Kidney (tissue), 14 donors: Measurements from ENCODE around the gene RAP1GAP2. TPM values are rescaled to one million over a fixed set of nuclear protein-coding genes. Genes with fewer than 3 reads are reported as not detected.

ENCODE experiments used
- DNase-seq, 5 donors: peaks; one replicate each; pipeline ENCODE4 v3.0.0-alpha.2; 2013 to 2020
- FAIRE-seq: peaks from 2 replicates; lab custom pipeline; 2012; peaks lifted over from hg19 to GRCh38; lab: Jason Lieb, UNC
- H3K27ac ChIP-seq, 2 donors: one replicate each; pipeline ENCODE4 v1.7.0; 2013; ENCODE audit warnings: low read depth in 2 of 2, low read length in 2 of 2, inconsistent platforms in 1 of 2
- H3K27me3 ChIP-seq: one replicate; pipeline ENCODE4 v1.7.1; 2013; ENCODE audit warnings: low read length, inconsistent platforms; ENCODE audit not compliant: control insufficient read depth, insufficient read depth
- H3K36me3 ChIP-seq, 3 donors: one replicate each; pipeline versions ENCODE4 v1.7.0 to v1.7.1; 2013; ENCODE audit warnings: low read length in 3 of 3, control low read depth in 1 of 3, inconsistent platforms in 1 of 3; ENCODE audit not compliant: insufficient read depth in 3 of 3, control insufficient read depth in 2 of 3
- H3K4me1 ChIP-seq, 3 donors: one replicate each; pipeline versions ENCODE4 v1.7.0 to v1.7.1; 2013; ENCODE audit warnings: low read length in 3 of 3, inconsistent platforms in 1 of 3, low read depth in 1 of 3; ENCODE audit not compliant: control insufficient read depth in 2 of 3, insufficient read depth in 2 of 3
- H3K4me3 ChIP-seq, 3 donors: one replicate each; pipeline versions ENCODE4 v1.7.0 to v1.8.1; 2013; ENCODE audit warnings: low read length in 3 of 3, control low read depth in 1 of 3, inconsistent platforms in 1 of 3
- H3K9ac ChIP-seq, 3 donors: one replicate each; pipeline versions ENCODE4 v1.7.0 to v1.7.1; 2013; ENCODE audit warnings: low read length in 3 of 3, control low read depth in 1 of 3, inconsistent platforms in 1 of 3
- H3K9me3 ChIP-seq, 3 donors: one replicate each; pipeline versions ENCODE4 v1.7.0 to v1.7.1; 2013; ENCODE audit warnings: low read length in 3 of 3, control low read depth in 1 of 3, inconsistent platforms in 1 of 3; ENCODE audit not compliant: control insufficient read depth in 2 of 3, insufficient read depth in 1 of 3
- intact Hi-C: fragments of 100-400 bp; cut with DNase I; formaldehyde crosslinking; loops from one replicate; pipeline ENCODE4 v1.11.1; 2022
- polyA plus RNA-seq: library from polyadenylated mRNA; stranded (reverse); fragments of 350-450 nt; fragmentation: Illumina TruSeq; extraction: RNeasy Lipid Tissue Mini Kit (QIAGEN cat#74804); gene quantifications from one replicate; pipeline ENCODE4 v1.2.3, GENCODE V29; 2014; ENCODE audit warnings: low read depth, low replicate concordance; ENCODE audit not compliant: insufficient read depth
- total RNA-seq: library from RNA; stranded (reverse); fragmentation: NEBNext Ultra II Directional; extraction: Animal tissue kit (Norgen Biotek cat#: 25700); gene quantifications from one replicate; pipeline ENCODE4 v1.2.1, GENCODE V29; 2021
- TF ChIP-seq, protein P1 (sequence below): IDR thresholded peaks from 3 replicates; pipeline ENCODE4 v1.5.1; 2012; ENCODE audit warnings: mild to moderate bottlenecking, moderate library complexity, borderline replicate concordance; ENCODE audit not compliant: insufficient read depth; ENCODE audit errors: extremely low read depth
- donor health status: control.
- donor health status: control.
- donor health status: control.
- donor health status: control.
- donor health status: control.
- donor health status: DM: yes; HTN: yes; CAD: no.
- donor health status: Normal renal cell carcinoma (clear cell type).

RAP1GAP2 gene
- total and polyA plus RNA-seq, 2 donors from 2014 or later, result 6.8 to 46.2 TPM

DNA sequence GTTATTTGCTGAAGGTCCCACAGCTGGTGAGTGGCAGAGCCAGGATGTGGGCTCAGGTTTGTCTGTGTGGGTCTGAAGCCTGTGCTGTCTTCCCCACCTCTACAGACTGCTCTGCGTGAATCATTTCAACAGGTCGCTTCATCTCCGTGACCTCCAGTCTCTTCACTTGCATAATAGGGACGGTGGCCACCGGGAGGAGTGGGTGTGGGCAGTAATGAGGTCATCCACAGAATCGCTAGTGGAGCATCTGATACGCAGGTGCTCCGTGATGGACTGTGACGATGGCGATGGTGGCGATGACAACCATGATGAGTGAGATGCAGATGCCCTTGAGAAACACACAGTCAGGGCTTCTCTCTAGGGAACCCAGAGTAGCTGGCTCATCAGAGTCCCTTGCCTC lies 120.2 kb downstream of the RAP1GAP2 start:
- DNase-seq (no peak), FAIRE-seq (no peak)
- no peak overlapping the region for H3K9ac ChIP-seq
- no peak overlapping the region for H3K4me3 ChIP-seq
- no peak overlapping the region for H3K27ac ChIP-seq
- no peaks in the 10 kb centered on the region for H3K9me3 ChIP-seq
- no peaks in the 10 kb centered on the region for H3K4me1 ChIP-seq
- TF ChIP-seq, protein P1, sequence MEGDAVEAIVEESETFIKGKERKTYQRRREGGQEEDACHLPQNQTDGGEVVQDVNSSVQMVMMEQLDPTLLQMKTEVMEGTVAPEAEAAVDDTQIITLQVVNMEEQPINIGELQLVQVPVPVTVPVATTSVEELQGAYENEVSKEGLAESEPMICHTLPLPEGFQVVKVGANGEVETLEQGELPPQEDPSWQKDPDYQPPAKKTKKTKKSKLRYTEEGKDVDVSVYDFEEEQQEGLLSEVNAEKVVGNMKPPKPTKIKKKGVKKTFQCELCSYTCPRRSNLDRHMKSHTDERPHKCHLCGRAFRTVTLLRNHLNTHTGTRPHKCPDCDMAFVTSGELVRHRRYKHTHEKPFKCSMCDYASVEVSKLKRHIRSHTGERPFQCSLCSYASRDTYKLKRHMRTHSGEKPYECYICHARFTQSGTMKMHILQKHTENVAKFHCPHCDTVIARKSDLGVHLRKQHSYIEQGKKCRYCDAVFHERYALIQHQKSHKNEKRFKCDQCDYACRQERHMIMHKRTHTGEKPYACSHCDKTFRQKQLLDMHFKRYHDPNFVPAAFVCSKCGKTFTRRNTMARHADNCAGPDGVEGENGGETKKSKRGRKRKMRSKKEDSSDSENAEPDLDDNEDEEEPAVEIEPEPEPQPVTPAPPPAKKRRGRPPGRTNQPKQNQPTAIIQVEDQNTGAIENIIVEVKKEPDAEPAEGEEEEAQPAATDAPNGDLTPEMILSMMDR, result no peak
- intact Hi-C loops, result no loop called here
- H3K36me3 ChIP-seq, result no peaks in the 10 kb centered on the region
- no peaks in the 10 kb centered on the region for H3K27me3 ChIP-seq

- Histone ChIP-seq H3K9ac (no peak overlapping the region), H3K4me1 (peaks cover 0 to 4% (median 0%) of the 10 kb centered on the region in 3 donors), H3K36me3 (no peaks in the 10 kb centered on the region), H3K27me3 (no peaks in the 10 kb centered on the region), H3K9me3 (no peaks in the 10 kb centered on the region), H3K27ac (no peak overlapping the region), H3K4me3 (no peak overlapping the region)
- TF ChIP-seq, protein P1, result no peak
- DNase-seq (no peak), FAIRE-seq (no peak)
- intact Hi-C loops, result no loop called here
Measured at GRCh38 chr17:2921443-2921842, 125.2 kb downstream of the RAP1GAP2 start.

GRCh38 chr17:2924211-2924610 lies 128.0 kb downstream of the RAP1GAP2 start:
- H3K9me3 ChIP-seq, result no peaks in the 10 kb centered on the region
- no peak overlapping the region for H3K27ac ChIP-seq
- intact Hi-C loops, result no loop called here
- H3K4me3 ChIP-seq, result no peak overlapping the region
- DNase-seq, result peak in 3 of 5 donors; percentile 32 to 48 (median 47)
- no peaks in the 10 kb centered on the region for H3K27me3 ChIP-seq
- TF ChIP-seq, protein P1, result no peak
- no peak for FAIRE-seq
- H3K4me1 ChIP-seq, result peaks cover 0 to 4% (median 0%) of the 10 kb centered on the region in 3 donors
- H3K36me3 ChIP-seq, result no peaks in the 10 kb centered on the region
- no peak overlapping the region for H3K9ac ChIP-seq

DNA sequence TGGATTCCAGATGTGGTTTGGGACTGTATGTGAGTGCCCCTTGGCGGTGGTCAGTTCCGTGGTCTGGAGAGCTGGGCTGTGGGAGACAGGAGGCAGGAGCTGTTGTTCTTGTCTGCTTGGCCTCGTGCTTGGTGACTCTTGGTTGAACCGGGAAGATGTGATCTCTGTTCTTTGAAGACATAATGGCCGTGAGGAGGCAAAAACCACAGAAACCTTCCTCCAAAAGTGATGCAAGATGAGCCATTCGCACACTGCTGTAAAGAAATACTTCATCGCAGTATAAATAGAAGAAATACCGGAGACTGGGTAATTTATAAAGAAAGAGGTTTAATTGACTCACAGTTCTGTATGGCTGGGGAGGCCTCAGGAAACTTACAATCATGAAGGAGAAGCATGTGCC lies 128.8 kb downstream of the RAP1GAP2 start:
- Histone ChIP-seq H3K9ac (no peak overlapping the region), H3K36me3 (no peaks in the 10 kb centered on the region), H3K4me3 (no peak overlapping the region), H3K9me3 (no peaks in the 10 kb centered on the region), H3K27me3 (no peaks in the 10 kb centered on the region), H3K4me1 (peaks cover 0 to 9% (median 0%) of the 10 kb centered on the region in 3 donors), H3K27ac (no peak overlapping the region)
- intact Hi-C loops, result no loop called here
- TF ChIP-seq, protein P1, result no peak
- DNase-seq (peak in 1 of 5 donors; percentile 48), FAIRE-seq (no peak)
